Small intestine (tissue), 7 donors: Measurements from ENCODE around the gene SLC25A38. TPM values are rescaled to one million over a fixed set of nuclear protein-coding genes. Genes with fewer than 3 reads are reported as not detected.
"Not testable (repeated sequence)": the region's sequence is repeated elsewhere in the genome, so short reads cannot be mapped to it uniquely, and the experiment has no call there.

Experiments
- DNase-seq, 2 donors: peaks; one replicate each; pipeline versions ENCODE4 v3.0.0 to v3.0.0-alpha.2; 2013
- FAIRE-seq: peaks from 2 replicates; lab custom pipeline; 2012; peaks lifted over from hg19 to GRCh38; lab: Jason Lieb, UNC
- H3K27ac ChIP-seq, 3 donors: one replicate each; pipeline ENCODE4 v1.5.1; 2013; ENCODE audit warnings: low read length in 2 of 3, mild to moderate bottlenecking in 2 of 3, control low read depth in 1 of 3, inconsistent platforms in 1 of 3, low read depth in 1 of 3, moderate library complexity in 1 of 3
- H3K27me3 ChIP-seq, 3 donors: one replicate each; pipeline ENCODE4 v1.6.1; 2013; ENCODE audit warnings: low read length in 3 of 3, inconsistent platforms in 1 of 3; ENCODE audit not compliant: control insufficient read depth in 3 of 3, insufficient read depth in 3 of 3
- H3K36me3 ChIP-seq, 3 donors: one replicate each; pipeline ENCODE4 v1.6.1; 2013; ENCODE audit warnings: low read length in 3 of 3, inconsistent platforms in 1 of 3, low read depth in 1 of 3, mild to moderate bottlenecking in 1 of 3, moderate library complexity in 1 of 3; ENCODE audit not compliant: control insufficient read depth in 3 of 3, insufficient read depth in 2 of 3
- H3K4me1 ChIP-seq, 3 donors: one replicate each; pipeline ENCODE4 v1.6.1; 2013; ENCODE audit warnings: low read length in 2 of 3, inconsistent platforms in 1 of 3, low read depth in 1 of 3, mild to moderate bottlenecking in 1 of 3, moderate library complexity in 1 of 3; ENCODE audit not compliant: control insufficient read depth in 3 of 3, insufficient read depth in 2 of 3
- H3K4me3 ChIP-seq, 3 donors: one replicate each; pipeline ENCODE4 v1.5.1; 2013; ENCODE audit warnings: low read length in 3 of 3, control low read depth in 1 of 3, inconsistent platforms in 1 of 3, low read depth in 1 of 3, mild to moderate bottlenecking in 1 of 3, moderate library complexity in 1 of 3
- H3K9me3 ChIP-seq, 2 donors: one replicate each; pipeline ENCODE4 v1.6.1; 2013; ENCODE audit warnings: low read depth in 1 of 2, low read length in 1 of 2; ENCODE audit not compliant: control insufficient read depth in 2 of 2, insufficient read depth in 1 of 2
- WGBS, 3 donors: extraction: QIAGEN DNeasy Blood & Tissue Kit; methylation state at CpG; one replicate each; pipeline ENCODE4 v1.1.7; 2013; 5-methylcytosine and 5-hydroxymethylcytosine counted together
- polyA plus RNA-seq, 4 donors: library from polyadenylated mRNA; stranded (reverse) in 3 of 4; unstranded in 1 of 4; fragments of 200-250 nt in 3 of 4; fragments of 120-200 nt in 1 of 4; gene quantifications; one replicate each; pipeline versions ENCODE4 v1.2.1 to v1.2.3, GENCODE V29; 2013
- donor health status: healthy with polysubstance abuse.
- donor health status: control.
- donor health status: control.
- donor health status: Bipolar disorder and iron deficiency.
- donor health status: healthy.

Gene SLC25A38
- polyA plus RNA-seq, 4 donors, result 17.3 to 42.9 (median 30.8) TPM

DNA sequence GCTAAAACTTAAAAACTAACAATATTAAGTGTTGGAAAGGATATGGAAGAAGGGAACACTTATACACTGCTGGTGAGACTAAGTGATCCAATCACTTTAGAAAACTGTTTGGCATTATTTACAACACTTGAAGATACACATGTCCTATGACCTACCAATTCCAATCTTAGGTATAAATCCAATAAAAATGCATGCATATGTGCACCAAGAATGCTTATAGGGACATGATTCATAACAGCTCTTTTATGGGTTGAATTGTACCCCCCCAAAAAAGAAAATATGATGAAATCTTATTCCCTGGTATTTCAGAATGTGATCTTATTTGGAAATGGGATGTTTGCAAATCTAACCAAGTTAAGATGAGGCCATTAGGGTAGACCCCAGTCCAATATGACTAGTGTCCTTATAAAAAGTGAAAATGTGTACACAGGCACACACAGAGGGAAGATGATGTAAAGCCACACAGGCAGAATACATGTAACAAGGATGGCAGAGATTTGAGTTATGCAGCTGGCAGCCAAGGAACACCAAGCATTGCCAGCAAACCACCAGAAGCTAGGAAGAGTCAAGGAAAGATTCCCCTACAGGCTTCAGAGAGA lies 38.3 kb upstream of the SLC25A38 start:
- H3K4me1 ChIP-seq, result peaks cover 0 to 3% (median 0%) of the 10 kb centered on the region in 3 donors

GRCh38 chr3:39346785-39347585 lies 36.2 kb upstream of the SLC25A38 start:
- H3K4me1 ChIP-seq, result peaks cover 0 to 3% (median 0%) of the 10 kb centered on the region in 3 donors
- no peaks in the 10 kb centered on the region for H3K9me3 ChIP-seq
- no peaks in the 10 kb centered on the region for H3K36me3 ChIP-seq
- FAIRE-seq (no peak), DNase-seq (peak in 1 of 2 donors; percentile 17)
- H3K27me3 ChIP-seq, result no peaks in the 10 kb centered on the region
- H3K27ac ChIP-seq, result no peak overlapping the region
- no peak overlapping the region for H3K4me3 ChIP-seq
- WGBS, 3 donors, result 6 to 22% (median 21%) methylated on average over 2 of the region's 2 CpGs

More for the DNA sequence above, 38.3 kb upstream of the SLC25A38 start:
- FAIRE-seq, result no peak
- no peak overlapping the region for H3K4me3 ChIP-seq
- no peaks in the 10 kb centered on the region for H3K36me3 ChIP-seq
- no peak for DNase-seq
- no peaks in the 10 kb centered on the region for H3K27me3 ChIP-seq
- H3K27ac ChIP-seq, result no peak overlapping the region
- no peaks in the 10 kb centered on the region for H3K9me3 ChIP-seq

- DNase-seq (no peak), FAIRE-seq (no peak)
- H3K4me3 ChIP-seq, result no peak overlapping the region
- H3K27me3 ChIP-seq, result no peaks in the 10 kb centered on the region
- peaks cover 0 to 3% (median 0%) of the 10 kb centered on the region in 3 donors for H3K4me1 ChIP-seq
- no peak overlapping the region for H3K27ac ChIP-seq
- 14 to 40% (median 29%) methylated on average over 3 of the region's 3 CpGs for WGBS, 3 donors
- H3K36me3 ChIP-seq, result no peaks in the 10 kb centered on the region
- no peaks in the 10 kb centered on the region for H3K9me3 ChIP-seq
These were observed 35.6 kb upstream of the SLC25A38 start for GRCh38 chr3:39347586-39347876.

DNA sequence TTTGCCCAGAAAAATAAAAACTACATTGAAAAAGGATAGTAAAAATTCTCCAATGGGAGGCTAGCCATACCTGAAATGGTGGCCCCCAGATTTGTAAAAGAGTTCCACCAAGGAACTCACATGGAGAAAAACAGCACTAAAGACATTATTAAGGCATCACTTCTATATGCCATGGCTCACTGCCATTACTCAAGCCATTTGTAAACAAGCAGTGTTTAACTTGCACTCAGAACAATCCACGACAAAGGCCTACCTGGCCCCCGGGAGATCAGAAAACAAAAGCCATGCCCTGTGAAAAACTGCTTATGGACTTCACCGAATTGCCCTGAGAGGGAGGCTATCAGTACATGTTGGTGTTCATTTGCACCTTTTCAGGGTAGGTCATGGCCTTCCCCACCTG lies 34.1 kb upstream of the SLC25A38 start:
- Histone ChIP-seq H3K4me3 (no peak overlapping the region), H3K4me1 (no peaks in the 10 kb centered on the region), H3K27me3 (no peaks in the 10 kb centered on the region), H3K27ac (no peak overlapping the region), H3K36me3 (no peaks in the 10 kb centered on the region), H3K9me3 (no peaks in the 10 kb centered on the region)
- no peak for DNase-seq
- WGBS, 3 donors, result 43 to 75% (median 45%) methylated on average over 3 of the region's 3 CpGs
- FAIRE-seq, result no peak

- 18 to 49% (median 27%) methylated on average over 5 of the region's 5 CpGs for WGBS, 3 donors
- Histone ChIP-seq H3K9me3 (no peaks in the 10 kb centered on the region), H3K36me3 (no peaks in the 10 kb centered on the region), H3K4me1 (no peaks in the 10 kb centered on the region), H3K4me3 (no peak overlapping the region), H3K27me3 (no peaks in the 10 kb centered on the region), H3K27ac (no peak overlapping the region)
- DNase-seq (peak; percentile 31 to 50), FAIRE-seq (no peak)
These were observed 32.5 kb upstream of the SLC25A38 start for GRCh38 chr3:39350714-39351113.

- H3K9me3 ChIP-seq, DNase-seq, H3K27ac ChIP-seq, FAIRE-seq, H3K4me3 ChIP-seq, H3K36me3 ChIP-seq, H3K27me3 ChIP-seq, H3K4me1 ChIP-seq: not testable (repeated sequence)
- WGBS, 3 donors, result 48 to 62% (median 58%) methylated on average over 2 of the region's 2 CpGs
These were observed 32.0 kb upstream of the SLC25A38 start for GRCh38 chr3:39351134-39351533.

DNA sequence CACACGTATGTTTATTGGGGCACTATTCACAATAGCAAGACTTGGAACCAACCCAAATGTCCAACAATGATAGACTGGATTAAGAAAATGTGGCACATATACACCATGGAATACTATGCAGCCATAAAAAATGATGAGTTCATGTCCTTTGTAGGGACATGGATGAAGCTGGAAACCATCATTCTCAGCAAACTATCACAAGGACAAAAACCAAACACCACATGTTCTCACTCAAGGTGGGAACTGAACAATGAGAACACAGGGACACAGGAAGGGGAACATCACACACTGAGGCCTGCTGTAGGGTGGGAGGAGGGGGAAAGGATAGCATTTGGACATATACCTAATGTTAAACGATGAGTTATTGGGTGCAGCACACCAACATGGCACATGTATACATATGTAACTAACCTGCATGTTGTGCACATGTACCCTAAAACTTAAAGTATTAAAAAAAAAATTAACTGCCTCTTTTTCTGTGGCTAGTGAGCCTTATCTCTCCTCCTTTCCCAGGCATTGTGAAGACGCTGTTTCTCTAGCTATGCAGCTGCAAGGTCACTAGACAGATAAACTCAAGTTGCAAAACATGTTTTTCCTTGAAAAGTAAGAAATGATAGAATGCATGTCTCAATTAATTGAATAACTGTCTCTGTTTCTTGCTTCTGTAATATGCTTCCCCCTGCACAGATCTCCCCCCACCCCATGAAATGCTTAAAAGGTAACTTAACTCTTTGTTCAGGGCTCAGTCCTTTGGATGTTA lies 29.8 kb upstream of the SLC25A38 start:
- WGBS, 3 donors, result 61 to 71% (median 67%) methylated on average over 3 of the region's 3 CpGs
- FAIRE-seq, result not testable (repeated sequence)

DNA sequence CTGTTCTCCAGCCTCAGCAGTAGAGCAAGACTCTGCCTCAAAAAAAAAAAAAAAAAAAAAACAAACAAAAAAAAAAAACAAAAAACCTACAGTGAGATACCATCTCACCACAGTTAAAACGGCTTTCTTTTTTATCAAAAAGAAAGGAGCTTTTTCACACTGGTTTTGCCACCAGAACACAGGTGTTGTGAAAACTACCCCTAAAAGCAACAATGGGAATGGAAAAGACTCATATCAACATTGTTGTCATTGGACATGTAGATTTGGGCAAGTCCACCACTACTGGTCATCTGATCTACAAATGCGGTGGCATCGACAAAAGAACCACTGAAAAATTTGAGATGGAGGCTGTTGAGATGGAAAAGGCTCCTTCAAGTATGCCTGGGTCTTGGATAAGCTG lies 24.8 kb upstream of the SLC25A38 start:
- no peaks in the 10 kb centered on the region for H3K4me1 ChIP-seq
- FAIRE-seq (no peak), DNase-seq (no peak)
- no peak overlapping the region for H3K4me3 ChIP-seq
- H3K27me3 ChIP-seq, result no peaks in the 10 kb centered on the region
- no peaks in the 10 kb centered on the region for H3K9me3 ChIP-seq
- H3K36me3 ChIP-seq, result no peaks in the 10 kb centered on the region
- no peak overlapping the region for H3K27ac ChIP-seq
- 74 to 88% (median 74%) methylated on average over 3 of the region's 3 CpGs for WGBS, 3 donors

More for the DNA sequence above, 29.8 kb upstream of the SLC25A38 start:
- not testable (repeated sequence) for H3K9me3 ChIP-seq, H3K4me1 ChIP-seq, H3K27me3 ChIP-seq, H3K36me3 ChIP-seq, DNase-seq, H3K27ac ChIP-seq, H3K4me3 ChIP-seq
